NCI-H1417 treated with DMSO at 0.1 percent for 48 hours (cell line): Measurements from ENCODE around the gene PDGFD.

ENCODE experiments used
- DNase-seq: peaks from one replicate; lab custom pipeline; 2025; lab: John Stamatoyannopoulos, UW

The PDGFD gene

GRCh38 chr11:104164028-104164520 lies at the start of gene PDGFD:
Gene PDGFD, minus strand, starts transcription at chr11:104164147.
- no peak for DNase-seq

- DNase-seq = no peak
These were observed 43.0 kb upstream of the PDGFD start for GRCh38 chr11:104206936-104207335.

- DNase-seq = no peak
These were observed 41.9 kb upstream of the PDGFD start for GRCh38 chr11:104205838-104206237.

GRCh38 chr11:104200688-104201087 lies 36.7 kb upstream of the PDGFD start:
- no peak for DNase-seq

GRCh38 chr11:104199053-104199452 lies 35.1 kb upstream of the PDGFD start:
- no peak for DNase-seq

- no peak for DNase-seq
These were observed 34.6 kb upstream of the PDGFD start for GRCh38 chr11:104198576-104198975.

GRCh38 chr11:104191124-104191523 lies 27.2 kb upstream of the PDGFD start:
- DNase-seq = no peak

- DNase-seq = no peak
These were observed 19.6 kb upstream of the PDGFD start for GRCh38 chr11:104183593-104183992.

GRCh38 chr11:104175769-104176168 lies 11.8 kb upstream of the PDGFD start:
- DNase-seq = no peak

- DNase-seq = no peak
These were observed 5.1 kb upstream of the PDGFD start for GRCh38 chr11:104169091-104169490.

- no peak for DNase-seq
These were observed 1.1 kb upstream of the PDGFD start for GRCh38 chr11:104165014-104165413.

- no peak for DNase-seq
These were observed 583 bp downstream of the PDGFD start for GRCh38 chr11:104163100-104164027.

- DNase-seq = no peak
These were observed 2.0 kb downstream of the PDGFD start for GRCh38 chr11:104161751-104162450.

- DNase-seq = no peak
These were observed 4.6 kb downstream of the PDGFD start for GRCh38 chr11:104159356-104159755.

- no peak for DNase-seq
These were observed 8.6 kb downstream of the PDGFD start for GRCh38 chr11:104155375-104155774.

- DNase-seq = no peak
These were observed 9.7 kb downstream of the PDGFD start for GRCh38 chr11:104154296-104154695.

GRCh38 chr11:104152941-104153505 lies 10.9 kb downstream of the PDGFD start:
- no peak for DNase-seq

GRCh38 chr11:104151404-104152204 lies 12.3 kb downstream of the PDGFD start:
- no peak for DNase-seq

GRCh38 chr11:104148706-104149105 lies 15.2 kb downstream of the PDGFD start:
- DNase-seq = no peak

GRCh38 chr11:104148074-104148473 lies 15.9 kb downstream of the PDGFD start:
- no peak for DNase-seq

GRCh38 chr11:104146943-104147342 lies 17.0 kb downstream of the PDGFD start:
- DNase-seq = no peak

GRCh38 chr11:104146421-104146820 lies 17.5 kb downstream of the PDGFD start:
- no peak for DNase-seq
